COLO829 (cell line): ENCODE measurements around the gene CCDC144A.
A peak's percentile ranks its signal among the peaks of the same experiment; 100 is the strongest.
"Not testable (repeated sequence)": the region's sequence is repeated elsewhere in the genome, so short reads cannot be mapped to it uniquely, and the experiment has no call there.

Experiments
- DNase-seq: peaks from one replicate; pipeline ENCODE4 v3.0.0; 2012; ENCODE audit warnings: low spot score

CCDC144A gene

DNA sequence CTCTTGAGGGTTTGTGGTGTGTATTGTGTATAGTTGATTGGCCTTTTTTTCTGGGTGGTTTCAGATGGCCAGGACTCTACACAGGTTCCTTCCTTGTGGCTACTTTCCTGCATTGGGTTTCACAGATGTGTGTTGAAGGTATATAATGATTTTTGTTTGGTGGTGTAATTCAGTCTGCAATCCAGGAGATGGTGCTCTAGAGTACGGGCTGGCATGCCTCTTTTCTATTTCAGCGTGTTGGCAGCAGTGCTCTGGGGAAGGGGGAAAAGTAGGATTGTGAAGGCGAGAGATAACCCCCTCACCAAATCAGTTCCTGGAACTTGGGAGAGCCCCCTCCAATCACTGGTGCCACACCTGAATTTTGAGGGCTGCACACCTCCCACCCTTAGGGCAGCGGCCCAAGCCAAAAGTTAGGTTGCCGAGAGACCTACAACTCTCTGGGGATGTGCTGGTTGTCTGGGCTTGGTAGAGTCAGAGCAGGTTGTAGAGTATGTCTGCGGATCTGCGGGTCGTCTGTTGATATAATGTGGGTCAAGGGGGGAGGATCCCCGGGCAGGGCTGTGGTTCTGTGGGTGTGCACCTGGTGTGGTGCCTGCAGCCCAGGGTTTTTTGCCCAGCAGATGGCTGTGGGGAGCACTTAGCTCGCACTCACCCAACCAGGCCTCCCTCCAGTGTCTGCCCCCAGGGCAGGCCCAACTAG, 61.3 kb downstream of the CCDC144A start:
- peak; percentile 0 for DNase-seq

DNA sequence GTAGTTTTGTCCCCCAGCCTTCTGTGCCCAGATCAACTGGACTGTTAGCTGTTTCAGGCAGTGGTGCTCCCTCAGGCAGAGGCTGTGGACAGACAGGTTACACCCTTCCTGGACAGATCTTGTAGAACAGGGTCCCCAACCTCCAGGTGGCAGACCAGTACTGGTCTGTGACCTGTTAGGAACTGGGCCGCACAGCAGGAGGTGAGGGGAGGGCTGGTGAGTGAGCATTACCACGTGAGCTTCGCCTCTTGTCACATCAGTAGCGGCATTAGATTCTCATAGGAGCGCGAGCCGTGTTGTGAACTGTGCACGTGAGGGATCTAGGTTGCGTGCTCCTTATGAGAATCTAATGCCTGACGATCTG, 61.9 kb downstream of the CCDC144A start:
- DNase-seq, result not testable (repeated sequence)

DNA sequence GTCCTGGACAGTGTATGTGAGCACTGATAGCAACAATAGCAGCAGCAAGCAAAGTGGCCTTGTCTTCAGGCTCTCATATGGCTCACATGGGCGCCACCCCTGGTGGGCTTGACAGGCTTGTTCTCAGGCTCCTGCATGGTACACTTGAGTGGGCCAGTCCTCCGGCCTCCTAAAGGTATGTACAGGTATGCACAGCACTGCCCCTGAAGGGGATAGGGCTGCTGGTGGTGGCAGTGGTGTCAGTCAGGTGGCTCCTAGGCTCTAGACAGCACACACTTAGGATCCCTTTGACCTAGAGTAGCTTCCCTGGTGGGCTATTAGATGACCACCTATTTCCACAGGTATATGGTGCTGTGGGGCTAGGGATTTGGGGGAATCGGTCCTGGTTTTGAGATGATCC, 67.5 kb downstream of the CCDC144A start:
- DNase-seq, result not testable (repeated sequence)

DNA sequence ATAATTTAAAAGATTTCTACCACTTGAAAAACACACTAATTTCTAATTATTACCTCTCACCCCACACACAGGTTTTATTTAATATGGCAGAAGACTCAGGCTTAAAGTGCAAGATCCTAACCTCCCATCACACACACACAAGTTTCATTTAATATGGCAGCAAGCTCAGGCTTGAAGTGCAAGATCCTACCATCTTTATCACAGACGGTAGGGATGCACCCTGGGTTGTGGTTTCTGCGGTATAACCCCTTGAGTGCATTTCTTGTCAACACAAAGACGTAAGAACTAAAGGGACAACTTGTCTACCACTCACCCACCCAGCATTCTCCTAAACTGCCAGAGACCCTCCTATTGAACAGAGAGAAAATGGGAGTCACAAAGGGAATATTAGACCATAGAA, 68.1 kb downstream of the CCDC144A start:
- not testable (repeated sequence) for DNase-seq

DNA sequence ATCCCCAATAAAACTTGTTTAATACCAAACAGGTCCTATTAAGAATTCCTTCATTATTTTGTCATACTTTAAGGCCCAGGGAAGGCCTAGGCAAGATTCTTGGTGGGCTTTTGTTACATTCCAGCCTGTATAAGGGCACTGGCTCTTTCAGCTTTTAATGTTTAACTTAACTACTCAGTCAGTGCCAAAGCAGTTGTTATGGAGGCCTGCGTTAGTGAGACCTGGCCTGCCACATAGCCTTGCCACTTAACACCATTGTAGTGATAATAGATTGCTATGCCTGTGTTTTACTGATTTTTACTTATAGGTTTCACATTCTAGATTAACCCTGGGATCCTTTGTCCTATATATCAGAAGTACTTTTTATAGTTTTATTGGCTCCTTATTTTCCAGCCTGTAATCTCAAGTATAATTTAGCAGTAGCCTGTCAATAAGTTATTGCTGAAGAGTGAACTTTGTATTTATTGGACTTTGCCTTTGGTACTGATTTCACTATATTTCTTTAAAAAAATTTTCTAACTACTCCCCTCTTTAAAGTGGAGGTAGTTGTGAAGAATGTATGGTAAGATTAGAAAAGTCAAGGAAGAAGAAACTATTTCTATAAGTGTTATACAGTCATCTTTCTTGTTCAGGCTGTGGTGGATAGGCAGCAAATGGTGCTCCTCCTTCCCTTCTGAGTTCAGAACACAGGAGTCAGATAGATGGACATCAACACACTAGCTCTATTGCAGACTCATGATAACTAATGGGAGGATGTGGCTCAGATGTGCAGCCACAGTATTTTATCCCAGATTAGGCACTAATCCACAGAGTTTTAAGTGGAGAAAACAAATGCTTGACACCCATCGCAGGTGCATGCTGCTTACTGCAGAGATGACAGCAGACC, 78.5 kb downstream of the CCDC144A start:
- DNase-seq, result not testable (repeated sequence)

DNA sequence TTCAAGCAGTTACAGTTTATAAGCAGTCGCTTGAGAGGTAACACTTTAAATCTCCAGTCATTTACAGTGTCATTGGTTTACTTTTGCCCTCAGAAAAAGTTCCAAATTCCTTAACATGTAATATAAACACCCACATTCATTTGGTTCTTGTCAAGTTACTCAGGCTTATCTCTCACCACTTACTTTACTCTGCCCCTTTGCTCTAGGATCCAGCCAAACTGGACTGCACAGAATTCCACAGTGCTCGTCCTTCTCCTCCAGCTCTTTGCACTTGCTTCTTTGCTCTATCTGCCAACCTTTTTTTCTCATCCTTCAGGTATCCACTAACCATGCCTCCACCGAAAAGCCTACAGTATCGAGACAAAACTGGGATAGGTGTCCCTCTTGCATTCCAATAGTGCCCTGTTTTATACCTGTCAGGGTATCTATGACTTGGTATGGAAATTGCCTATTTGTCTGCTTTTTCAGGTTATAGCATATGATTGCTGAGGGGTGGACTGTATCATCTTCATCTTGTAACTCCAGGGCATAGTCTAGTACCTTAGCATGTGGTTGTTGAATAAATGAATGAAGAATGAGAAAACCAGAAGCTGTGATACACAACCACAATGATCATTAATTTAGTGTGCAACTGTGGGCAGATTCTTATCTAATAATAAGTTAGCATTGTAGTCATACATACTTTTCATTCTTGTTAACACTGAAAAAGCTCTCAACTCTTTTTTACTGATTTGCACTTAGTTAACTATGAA, 82.5 kb downstream of the CCDC144A start:
- not testable (repeated sequence) for DNase-seq

DNA sequence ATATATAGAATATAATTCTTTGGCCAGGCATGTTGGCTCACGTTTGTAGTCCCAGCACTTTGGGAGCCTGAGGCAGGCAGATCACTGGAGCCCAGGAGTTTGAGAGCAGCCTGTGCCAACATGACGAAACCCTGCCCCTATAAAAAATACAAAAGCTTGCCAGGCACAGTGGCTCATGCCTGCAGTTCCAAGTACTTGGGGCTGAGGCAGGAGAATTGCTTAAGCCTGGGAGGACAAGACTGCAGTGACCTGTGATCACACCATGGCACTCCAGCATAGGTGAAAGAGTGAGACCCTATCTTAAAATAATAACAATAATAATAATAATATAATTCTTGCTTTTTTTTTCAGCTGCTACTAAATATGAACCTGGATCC, 83.1 kb downstream of the CCDC144A start:
- not testable (repeated sequence) for DNase-seq

DNA sequence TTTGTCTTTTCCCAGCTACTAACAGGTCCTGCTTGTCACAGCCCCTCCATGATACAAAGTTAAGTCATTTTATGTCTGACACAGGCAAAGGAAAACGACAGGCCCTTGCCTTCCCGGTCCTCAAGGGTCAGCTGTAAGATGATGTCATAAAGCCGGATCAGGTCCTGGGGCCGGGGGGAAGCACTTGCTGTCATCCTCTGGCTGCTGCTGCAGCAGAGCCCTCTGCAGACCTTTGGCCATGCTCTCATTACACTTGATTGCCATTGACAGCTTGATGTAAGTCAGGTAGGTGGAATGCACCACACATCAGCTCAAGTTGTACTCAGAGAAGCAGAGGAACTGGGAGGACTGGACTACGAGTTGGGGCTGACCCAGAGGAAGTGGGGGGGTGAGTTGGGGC, 97.8 kb downstream of the CCDC144A start:
- DNase-seq, result not testable (repeated sequence)

DNA sequence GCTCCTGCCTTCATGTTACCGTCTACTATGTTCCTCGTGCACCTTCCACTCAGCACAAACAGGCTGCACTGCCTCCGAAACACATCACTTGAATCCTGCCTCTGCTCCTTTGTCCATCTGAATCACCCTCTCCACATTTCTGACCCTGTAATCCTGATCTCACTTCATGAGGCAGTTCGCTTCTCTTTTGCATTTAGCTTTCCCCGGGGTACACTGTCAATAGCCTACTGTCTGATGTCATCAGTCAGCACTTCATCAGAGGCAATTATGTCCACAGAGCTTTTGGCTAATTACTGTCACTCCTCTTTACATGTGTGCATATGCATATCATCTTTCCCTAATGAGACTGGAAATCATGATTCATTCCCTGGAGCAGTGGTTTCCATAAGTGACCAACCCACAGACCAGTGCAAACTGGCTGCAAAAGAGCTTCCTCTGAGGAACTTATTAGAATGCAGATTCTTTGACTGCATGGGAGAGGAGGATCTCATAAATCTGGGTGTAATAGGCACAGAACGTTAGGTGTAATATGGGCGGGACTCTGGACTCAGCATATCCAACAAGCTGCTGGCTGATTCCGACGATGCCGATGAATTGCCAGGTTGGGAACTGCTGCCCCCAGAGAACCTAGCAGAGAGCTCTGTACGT, 99.0 kb downstream of the CCDC144A start:
- DNase-seq, result not testable (repeated sequence)

DNA sequence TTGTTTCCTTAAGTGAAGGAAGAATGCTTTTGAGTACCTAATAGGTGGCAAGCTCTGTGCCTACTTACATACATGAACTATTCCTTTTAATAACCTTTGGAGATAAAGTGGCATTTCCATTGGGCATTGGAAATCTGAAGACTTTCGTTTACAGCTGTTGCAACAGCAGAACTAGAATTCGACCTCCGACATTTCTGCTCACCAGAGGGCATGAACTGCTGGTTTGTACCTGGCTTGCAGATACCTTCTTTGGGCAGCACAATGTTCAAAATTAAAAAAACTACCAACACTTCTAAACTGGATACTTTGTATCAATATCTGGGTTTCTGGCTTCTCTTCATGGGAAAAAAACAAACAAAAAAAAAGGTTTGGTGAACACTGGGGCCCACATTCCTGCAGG, 99.6 kb downstream of the CCDC144A start:
- DNase-seq, result not testable (repeated sequence)

DNA sequence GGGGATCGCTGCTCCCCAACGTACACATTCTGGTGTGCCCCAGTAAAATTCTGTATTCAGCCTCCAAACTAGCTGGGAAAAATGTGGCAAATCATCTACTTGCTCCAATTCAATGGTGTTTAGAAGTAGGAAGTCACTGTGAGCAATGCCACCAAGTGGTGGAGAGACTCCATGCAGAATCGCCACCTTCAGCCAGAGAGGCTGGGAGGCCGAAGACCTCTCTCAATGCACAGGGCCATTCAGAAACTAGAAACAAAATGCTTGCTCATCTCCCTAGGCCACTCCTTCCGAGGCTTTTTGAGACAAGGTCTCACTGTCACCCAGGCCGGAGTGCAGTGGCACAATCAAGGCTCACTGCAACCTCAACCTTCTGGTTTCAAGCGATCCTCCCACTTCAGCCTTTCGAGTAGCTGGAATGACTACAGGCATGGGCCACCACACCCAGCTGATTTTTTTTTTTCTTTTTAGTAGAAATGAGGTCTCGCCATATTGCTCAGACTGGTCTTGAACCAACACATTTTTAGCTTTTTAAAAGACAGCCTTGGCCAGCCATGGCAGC, 100.4 kb downstream of the CCDC144A start:
- not testable (repeated sequence) for DNase-seq

DNA sequence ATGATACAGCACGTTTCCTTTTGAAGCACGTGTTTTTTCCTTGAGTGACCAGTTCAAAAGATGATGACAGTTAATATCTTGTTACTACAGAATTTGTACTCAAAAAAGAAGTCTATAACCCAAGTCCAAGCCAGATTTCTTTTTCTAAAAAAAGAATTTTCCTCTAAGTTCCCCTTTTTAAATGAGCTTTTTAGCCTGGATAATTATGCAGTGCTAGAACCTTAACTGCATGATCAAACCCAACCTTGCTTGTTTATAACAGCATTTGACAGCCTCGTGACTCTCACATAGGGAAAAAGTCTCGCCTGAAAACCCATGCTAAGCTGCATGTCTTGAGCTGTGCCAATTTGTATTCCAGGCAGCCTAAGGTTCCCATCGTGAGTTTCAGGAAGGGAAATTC, 104.2 kb downstream of the CCDC144A start:
- DNase-seq, result not testable (repeated sequence)

DNA sequence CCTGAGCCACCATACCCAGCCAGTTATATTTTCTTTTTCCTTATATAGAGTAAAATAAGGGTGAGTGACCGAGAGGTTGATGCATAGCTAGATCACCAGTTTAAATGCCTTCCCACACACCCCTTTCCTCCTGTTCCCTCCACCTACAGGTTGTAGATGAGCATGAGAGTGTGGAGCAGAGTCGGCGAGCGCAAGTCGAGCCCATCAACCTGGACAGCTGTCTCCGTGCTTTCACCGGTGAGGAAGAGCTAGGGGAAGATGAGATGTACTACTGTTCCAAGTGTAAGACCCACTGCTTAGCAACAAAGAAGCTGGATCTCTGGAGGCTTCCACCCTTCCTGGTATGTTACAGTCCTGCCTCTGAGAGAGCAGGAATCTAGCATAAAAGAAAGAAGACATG, 105.9 kb downstream of the CCDC144A start:
- not testable (repeated sequence) for DNase-seq

DNA sequence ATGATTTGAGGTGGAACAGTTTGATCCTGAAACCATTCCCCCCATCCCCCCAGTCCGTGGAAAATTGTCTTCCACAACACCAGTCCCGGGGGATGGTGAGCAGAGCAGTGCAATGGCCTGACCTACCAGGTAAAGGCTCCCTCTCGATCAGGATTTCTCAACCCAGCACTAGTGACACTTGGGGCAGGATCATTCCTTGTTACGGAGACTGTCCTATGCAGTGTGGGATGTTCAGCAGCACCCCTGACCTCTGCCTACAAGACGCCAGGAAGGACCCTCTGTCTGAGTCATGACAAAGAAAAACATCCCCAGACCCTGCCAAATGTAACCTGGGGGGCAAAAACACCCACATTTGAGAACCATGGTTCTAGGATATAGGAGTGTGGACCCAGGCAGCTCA, 114.8 kb downstream of the CCDC144A start:
- DNase-seq, result not testable (repeated sequence)

DNA sequence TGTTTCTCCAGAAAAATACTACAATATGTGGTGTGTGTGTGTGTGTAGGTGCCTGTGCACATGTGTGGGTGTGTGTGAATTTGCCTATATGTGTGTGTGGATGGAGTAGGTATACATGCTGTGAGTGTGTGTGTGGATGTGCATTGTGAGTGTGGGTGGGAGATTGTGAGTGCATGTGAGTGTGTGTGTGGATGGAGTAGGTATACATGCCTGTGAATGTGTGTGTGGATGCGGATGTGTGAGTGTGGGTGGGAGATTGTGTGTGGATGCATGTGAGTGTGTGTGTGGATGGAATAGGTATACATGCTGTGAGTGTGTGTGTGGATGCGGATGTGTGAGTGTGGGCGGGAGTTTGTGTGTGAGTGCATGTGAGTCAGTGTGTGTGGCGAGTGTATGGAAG, 116.6 kb downstream of the CCDC144A start:
- DNase-seq, result not testable (repeated sequence)

DNA sequence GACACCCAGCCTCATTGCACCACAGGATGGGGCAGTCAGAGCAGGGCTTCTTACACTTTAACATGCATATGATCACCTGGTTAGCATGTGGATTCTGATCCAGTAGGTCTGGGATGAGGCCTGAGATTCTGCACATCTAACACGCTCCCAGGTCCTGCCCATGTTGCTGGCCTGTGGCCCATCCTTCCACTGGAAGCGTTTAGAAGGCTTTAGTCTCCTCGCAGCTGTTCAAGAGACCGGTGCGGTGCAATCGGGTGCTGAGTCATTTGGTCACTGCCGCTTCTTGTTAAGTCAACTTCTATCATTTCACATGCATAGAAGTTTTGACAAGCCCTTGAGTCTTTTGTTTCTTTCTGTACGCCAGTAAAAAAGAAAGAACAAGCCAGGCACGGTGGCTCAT, 117.6 kb downstream of the CCDC144A start:
- not testable (repeated sequence) for DNase-seq

DNA sequence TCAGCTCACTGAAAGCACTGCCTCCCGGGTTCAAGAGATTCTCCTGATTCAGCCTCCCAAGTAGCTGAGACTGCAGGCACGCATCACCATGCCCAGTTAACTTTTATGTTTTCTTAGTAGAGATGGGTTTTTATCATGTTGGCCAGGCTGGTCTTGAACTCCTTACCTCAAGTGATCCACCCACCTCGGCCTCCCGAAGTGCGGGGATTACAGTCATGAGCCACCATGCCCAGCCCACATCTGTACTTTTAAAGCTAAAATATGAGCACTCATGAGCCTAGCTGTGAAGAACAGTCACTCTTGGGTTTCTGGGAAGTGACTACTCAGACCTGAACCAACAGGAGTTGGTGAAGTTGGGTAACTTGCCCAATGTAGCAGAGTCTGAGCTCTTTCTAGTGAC, 120.2 kb downstream of the CCDC144A start:
- DNase-seq, result not testable (repeated sequence)

DNA sequence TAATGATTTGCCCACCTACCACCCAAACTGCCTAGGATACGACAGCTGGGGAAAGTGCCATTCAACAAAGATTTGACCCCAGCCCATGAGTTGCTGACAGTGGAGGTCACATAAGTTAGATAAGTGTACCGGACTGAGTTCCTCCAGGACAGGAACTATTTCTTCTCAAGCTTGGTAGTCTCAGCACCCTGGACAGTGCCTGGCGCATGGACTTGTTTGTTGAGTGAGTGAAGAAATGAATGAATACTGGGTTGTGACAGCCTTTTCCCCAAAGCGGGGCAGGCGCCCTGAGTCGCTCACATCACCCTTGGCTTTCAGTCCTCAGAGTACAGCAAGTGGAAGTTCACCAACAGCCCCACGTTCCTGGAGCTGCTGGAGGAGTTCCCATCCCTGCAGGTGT, 122.1 kb downstream of the CCDC144A start:
- DNase-seq, result not testable (repeated sequence)

DNA sequence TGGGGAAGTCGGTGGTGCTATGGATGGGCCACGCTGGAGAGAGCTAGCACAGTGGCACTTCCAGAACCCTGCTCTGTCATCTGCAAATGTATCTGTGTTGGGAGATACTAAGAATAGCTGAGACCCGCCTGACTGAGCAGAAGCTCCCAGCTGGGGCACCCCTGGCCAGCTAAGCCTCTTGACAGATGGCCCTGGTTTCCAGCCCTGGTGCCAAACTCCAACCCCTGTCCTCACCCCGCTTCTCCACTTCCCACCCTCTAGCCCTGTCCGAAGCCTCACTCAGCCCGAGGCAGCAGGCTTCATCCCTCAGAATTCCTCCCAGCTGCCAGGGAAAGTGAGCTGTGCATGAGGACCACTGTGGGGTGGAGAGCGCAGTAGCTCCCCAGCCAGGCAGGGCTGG, 124.4 kb downstream of the CCDC144A start:
- DNase-seq, result no peak

DNA sequence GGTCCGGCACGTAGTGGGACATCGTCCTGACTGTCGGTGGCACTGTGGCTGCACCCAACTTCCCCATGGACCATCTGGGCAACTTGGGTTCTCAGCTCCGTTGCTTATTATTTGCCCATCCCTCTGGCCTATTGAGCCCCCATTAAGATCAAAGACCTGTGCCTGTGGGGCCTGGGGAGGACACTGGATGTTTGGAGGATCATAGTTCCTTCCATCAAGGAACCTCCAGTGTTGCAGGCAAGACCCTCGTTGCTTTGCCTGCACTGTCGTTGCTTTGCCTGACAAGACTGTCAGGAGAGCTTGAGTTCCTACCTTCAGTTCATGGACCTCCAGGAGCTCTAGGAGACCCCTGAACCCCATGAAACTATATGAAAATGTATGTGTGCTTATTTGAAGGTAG, 127.2 kb downstream of the CCDC144A start:
- no peak for DNase-seq

DNA sequence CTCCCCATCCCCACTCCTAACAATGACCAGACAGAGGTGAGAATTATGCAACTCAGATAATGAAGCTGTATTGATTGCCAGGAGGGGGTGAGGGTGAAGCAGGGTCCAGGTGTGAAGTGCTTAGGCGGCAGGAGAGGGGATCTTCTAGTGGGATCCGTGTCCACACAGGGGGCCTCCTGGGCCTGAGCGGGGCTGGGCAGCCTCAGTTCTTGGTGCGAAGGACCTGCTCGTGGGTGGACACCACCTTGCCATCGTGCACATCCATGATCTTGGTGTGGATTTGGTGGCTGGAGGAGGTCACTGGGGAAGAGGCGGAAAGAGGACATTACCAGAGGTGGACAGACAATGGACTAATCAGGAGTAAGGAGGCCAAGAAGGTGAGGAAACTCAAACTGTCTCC, 127.9 kb downstream of the CCDC144A start:
- not testable (repeated sequence) for DNase-seq

DNA sequence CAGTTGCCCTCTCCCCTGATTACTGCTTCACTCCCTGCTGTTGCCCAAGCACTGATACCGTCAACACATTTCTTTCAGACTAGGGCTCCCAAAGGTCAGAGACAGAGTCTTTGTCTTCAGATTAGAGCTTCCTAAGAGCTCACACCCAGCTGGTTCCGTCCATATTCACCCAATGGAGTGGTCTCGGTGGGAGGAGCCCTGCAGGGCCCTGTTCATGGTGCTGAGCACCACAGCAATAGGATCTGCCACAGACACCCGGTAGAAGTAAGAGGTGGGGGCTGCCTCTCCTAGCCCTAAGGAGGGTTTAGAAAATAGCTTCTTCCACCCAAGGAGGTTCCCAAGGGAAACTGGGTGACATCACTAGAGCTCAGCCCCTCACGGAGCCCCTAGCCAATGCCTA, 128.3 kb downstream of the CCDC144A start:
- DNase-seq, result no peak
